Neural crest cell (in vitro differentiated cells): Measurements from ENCODE around the gene GGT6. TPM values are rescaled to one million over a fixed set of nuclear protein-coding genes. Genes with fewer than 3 reads are reported as not detected.
A peak's percentile ranks its signal among the peaks of the same experiment; 100 is the strongest.

Experiments
- DNase-seq: peaks from one replicate; pipeline ENCODE4 v3.0.0; 2021; ENCODE audit warnings: low read depth, mixed read lengths, low spot score
- H3K27ac Mint-ChIP-seq: one replicate; pipeline ENCODE4 v1.8.0; 2021; ENCODE audit warnings: mild to moderate bottlenecking, mixed read lengths; ENCODE audit not compliant: unreplicated experiment
- H3K27me3 Mint-ChIP-seq: 2 replicates; pipeline ENCODE4 v1.8.0; 2021; ENCODE audit warnings: low read depth, mild to moderate bottlenecking, mixed read lengths
- H3K36me3 Mint-ChIP-seq: 2 replicates; pipeline ENCODE4 v1.8.0; 2021; ENCODE audit warnings: low read depth, mild to moderate bottlenecking, mixed read lengths
- H3K4me1 Mint-ChIP-seq: 2 replicates; pipeline ENCODE4 v1.8.0; 2021; ENCODE audit warnings: mixed read lengths
- H3K4me3 Mint-ChIP-seq: one replicate; pipeline ENCODE4 v1.8.0; 2021; ENCODE audit warnings: mild to moderate bottlenecking, mixed read lengths
- H3K9me3 Mint-ChIP-seq: 2 replicates; pipeline ENCODE4 v1.8.0; 2021; ENCODE audit warnings: mixed read lengths
- CTCF ChIP-seq: fragments of 200-600 bp; sonication (generic); conservative IDR thresholded peaks from 2 replicates; pipeline ENCODE4 v1.5.0; 2021; ENCODE audit warnings: antibody characterized with exemption, mild to moderate bottlenecking
- total RNA-seq: library from RNA; stranded (reverse); gene quantifications from 2 replicates; pipeline ENCODE4 v1.2.1, GENCODE V29; 2021

The GGT6 gene
- total RNA-seq, 1 donor from 2014 or later: not detected

- no peak for TF ChIP-seq CTCF
- no peak overlapping the region for H3K4me3 Mint-ChIP-seq
- no peak for DNase-seq
- H3K9me3 Mint-ChIP-seq: no peaks in the 10 kb centered on the region
- H3K27me3 Mint-ChIP-seq: no peaks in the 10 kb centered on the region
- H3K4me1 Mint-ChIP-seq: peaks cover 4% of the 10 kb centered on the region
- H3K36me3 Mint-ChIP-seq: no peaks in the 10 kb centered on the region
- no peak overlapping the region for H3K27ac Mint-ChIP-seq
Measured at GRCh38 chr17:4537451-4538235, 22.7 kb downstream of the GGT6 start.

- no peak for TF ChIP-seq CTCF
- Mint-ChIP-seq H3K36me3 (no peaks in the 10 kb centered on the region), H3K27ac (no peak overlapping the region), H3K9me3 (no peaks in the 10 kb centered on the region), H3K4me3 (no peak overlapping the region), H3K4me1 (peaks cover 4% of the 10 kb centered on the region), H3K27me3 (peaks cover 3% of the 10 kb centered on the region)
- no peak for DNase-seq
Measured at GRCh38 chr17:4536742-4537411, 23.5 kb downstream of the GGT6 start.

GRCh38 chr17:4536259-4536741 lies 24.1 kb downstream of the GGT6 start:
- no peak overlapping the region for H3K27ac Mint-ChIP-seq
- H3K4me1 Mint-ChIP-seq: peaks cover 4% of the 10 kb centered on the region

GRCh38 chr17:4535667-4536258 lies 24.6 kb downstream of the GGT6 start:
- Mint-ChIP-seq H3K4me3 (no peak overlapping the region), H3K9me3 (no peaks in the 10 kb centered on the region), H3K4me1 (peaks cover 4% of the 10 kb centered on the region), H3K36me3 (no peaks in the 10 kb centered on the region), H3K27me3 (peaks cover 3% of the 10 kb centered on the region), H3K27ac (no peak overlapping the region)
- no peak for TF ChIP-seq CTCF
- no peak for DNase-seq

More at GRCh38 chr17:4536259-4536741, 24.1 kb downstream of the GGT6 start:
- H3K4me3 Mint-ChIP-seq: no peak overlapping the region
- H3K36me3 Mint-ChIP-seq: no peaks in the 10 kb centered on the region
- TF ChIP-seq CTCF: no peak
- no peaks in the 10 kb centered on the region for H3K9me3 Mint-ChIP-seq
- DNase-seq: no peak
- peaks cover 3% of the 10 kb centered on the region for H3K27me3 Mint-ChIP-seq

- Mint-ChIP-seq H3K27me3 (peaks cover 3% of the 10 kb centered on the region), H3K4me3 (no peak overlapping the region), H3K4me1 (peaks cover 4% of the 10 kb centered on the region), H3K27ac (peak overlapping the region; percentile 19), H3K36me3 (no peaks in the 10 kb centered on the region), H3K9me3 (no peaks in the 10 kb centered on the region)
- DNase-seq: no peak
- TF ChIP-seq CTCF: no peak
Measured at GRCh38 chr17:4534928-4535666, 25.3 kb downstream of the GGT6 start.
